Breast epithelium (tissue), 3 donors: ENCODE results near the gene NCOA6.

Source experiments
- CTCF ChIP-seq, 3 donors: fragments of 450-650 bp; IDR thresholded peaks; one replicate each; pipeline ENCODE4 v1.5.1; 2016 to 2017; ENCODE audit warnings: antibody characterized with exemption in 3 of 3, mild to moderate bottlenecking in 3 of 3, moderate library complexity in 3 of 3
- POLR2A ChIP-seq: fragments of 450-650 bp; IDR thresholded peaks from one replicate; pipeline ENCODE4 v1.6.1; 2016; ENCODE audit warnings: antibody characterized with exemption, mild to moderate bottlenecking, moderate library complexity

GRCh38 chr20:34852298-34852697 is 26.8 kb upstream of the NCOA6 start:
- TF ChIP-seq CTCF (IDR thresholded peaks at IDR 0.05) (no peak), POLR2A (no peak)
